ENCODE measurements around the gene ST3GAL2. TPM values are rescaled to one million over a fixed set of nuclear protein-coding genes. Genes with fewer than 3 reads are reported as not detected.

Gene ST3GAL2
- total RNA-seq, 1 donor from 2014 or later, result 14.0 TPM

DNA sequence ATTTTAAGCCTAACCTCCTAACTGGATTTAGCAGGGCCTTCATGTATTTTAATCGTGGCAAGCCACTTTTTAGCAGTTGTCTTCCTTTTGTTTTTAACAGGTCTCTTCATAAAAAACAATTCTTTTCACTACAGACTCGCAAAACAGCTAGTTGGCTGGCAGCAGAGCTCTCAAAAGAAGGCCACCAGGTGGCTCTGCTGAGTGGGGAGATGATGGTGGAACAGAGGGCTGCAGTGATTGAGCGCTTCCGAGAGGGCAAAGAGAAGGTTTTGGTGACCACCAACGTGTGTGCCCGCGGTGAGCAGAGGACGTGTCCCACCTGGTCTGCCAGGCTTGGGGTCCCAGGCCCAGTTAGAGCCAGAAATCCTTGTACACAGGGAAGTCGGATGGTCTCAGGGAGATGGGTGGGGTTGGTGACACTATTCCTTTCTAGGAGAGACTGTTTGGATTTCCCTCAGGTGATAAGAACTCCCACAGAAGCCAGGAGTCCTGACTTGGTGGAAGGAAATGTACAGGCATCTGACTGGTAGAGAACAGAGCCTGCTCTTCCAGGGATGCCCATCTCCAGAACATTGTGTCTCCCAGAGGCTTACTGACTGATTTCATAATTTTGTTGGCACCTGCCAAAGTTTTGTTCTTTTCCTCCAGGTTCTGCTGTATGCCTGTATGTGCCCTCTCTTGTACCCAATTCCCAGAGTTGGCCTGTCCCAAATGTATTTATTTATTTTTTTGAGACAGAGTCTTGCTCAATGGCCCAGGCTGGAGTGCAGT, 107.1 kb downstream of the ST3GAL2 start:
- peaks cover 0 to 54% of the 10 kb centered on the region in 2 donors for H3K36me3 ChIP-seq
- H3K4me1 ChIP-seq, result no peaks in the 10 kb centered on the region
- H3K4me3 ChIP-seq, result no peak overlapping the region
- H3K27me3 ChIP-seq, result no peaks in the 10 kb centered on the region
- no peak for DNase-seq (ENCODE audit: extremely low spot score in 2 of 2)
- intact Hi-C loops (cut with DNase I), result no loop called here
- TF ChIP-seq POLR2AphosphoS5 (IDR thresholded peaks at IDR 0.05; ENCODE audit: insufficient read depth in 1 of 2, low read depth in 1 of 2), result no peak
- TF ChIP-seq POLR2A (IDR thresholded peaks at IDR 0.05), result no peak
- TF ChIP-seq, protein P1, sequence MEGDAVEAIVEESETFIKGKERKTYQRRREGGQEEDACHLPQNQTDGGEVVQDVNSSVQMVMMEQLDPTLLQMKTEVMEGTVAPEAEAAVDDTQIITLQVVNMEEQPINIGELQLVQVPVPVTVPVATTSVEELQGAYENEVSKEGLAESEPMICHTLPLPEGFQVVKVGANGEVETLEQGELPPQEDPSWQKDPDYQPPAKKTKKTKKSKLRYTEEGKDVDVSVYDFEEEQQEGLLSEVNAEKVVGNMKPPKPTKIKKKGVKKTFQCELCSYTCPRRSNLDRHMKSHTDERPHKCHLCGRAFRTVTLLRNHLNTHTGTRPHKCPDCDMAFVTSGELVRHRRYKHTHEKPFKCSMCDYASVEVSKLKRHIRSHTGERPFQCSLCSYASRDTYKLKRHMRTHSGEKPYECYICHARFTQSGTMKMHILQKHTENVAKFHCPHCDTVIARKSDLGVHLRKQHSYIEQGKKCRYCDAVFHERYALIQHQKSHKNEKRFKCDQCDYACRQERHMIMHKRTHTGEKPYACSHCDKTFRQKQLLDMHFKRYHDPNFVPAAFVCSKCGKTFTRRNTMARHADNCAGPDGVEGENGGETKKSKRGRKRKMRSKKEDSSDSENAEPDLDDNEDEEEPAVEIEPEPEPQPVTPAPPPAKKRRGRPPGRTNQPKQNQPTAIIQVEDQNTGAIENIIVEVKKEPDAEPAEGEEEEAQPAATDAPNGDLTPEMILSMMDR (IDR thresholded peaks at IDR 0.05), result no peak
- no peak overlapping the region for H3K27ac ChIP-seq
- H3K9me3 ChIP-seq, result no peaks in the 10 kb centered on the region

DNA sequence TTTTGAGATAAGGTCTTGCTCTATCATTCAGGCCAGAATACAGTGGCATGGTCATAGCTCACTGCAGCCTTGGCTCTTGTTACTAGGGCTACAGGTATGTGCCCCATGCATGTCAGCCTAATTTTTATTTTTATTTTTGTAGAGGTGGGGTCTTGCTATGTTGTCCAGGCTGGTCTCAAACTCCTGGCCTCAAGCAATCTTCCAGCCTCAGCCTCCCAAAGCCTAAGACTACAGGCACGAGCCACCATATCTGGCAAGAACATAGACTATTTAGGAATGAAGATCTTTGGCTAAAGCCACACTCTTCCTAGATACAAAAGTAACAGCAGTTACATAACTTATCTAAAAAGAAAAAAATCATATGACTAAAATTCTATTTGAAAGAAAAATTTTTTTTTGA, 107.8 kb downstream of the ST3GAL2 start:
- Histone ChIP-seq H3K9me3 (no peaks in the 10 kb centered on the region), H3K27ac (no peak overlapping the region), H3K4me3 (no peak overlapping the region), H3K4me1 (no peaks in the 10 kb centered on the region), H3K27me3 (no peaks in the 10 kb centered on the region), H3K36me3 (peaks cover 0 to 60% of the 10 kb centered on the region in 2 donors)
- TF ChIP-seq POLR2AphosphoS5 (IDR thresholded peaks at IDR 0.05; ENCODE audit: insufficient read depth in 1 of 2, low read depth in 1 of 2) (no peak), POLR2A (IDR thresholded peaks at IDR 0.05) (no peak)
- TF ChIP-seq, protein P1 (IDR thresholded peaks at IDR 0.05), result no peak
- intact Hi-C loops (cut with DNase I), result no loop called here
- no peak for DNase-seq (ENCODE audit: extremely low spot score in 2 of 2)

Small RNA genes within 50 kb of the gene (small RNA-seq; reads per million reads assigned to genes)
- not detected for gene RNU6-23P
- gene RPS27P26, result not detected

Other genes with a start within 250 kb of the ST3GAL2 start
- gene EXOSC6, start 187.2 kb downstream of the ST3GAL2 start, total RNA-seq, result 19.2 TPM
- 54.3 TPM for gene AARS1, start 149.6 kb downstream of the ST3GAL2 start, total RNA-seq
- 47.6 TPM for gene DDX19B, start 139.9 kb downstream of the ST3GAL2 start, total RNA-seq
- 30.0 TPM for gene DDX19A, start 92.2 kb downstream of the ST3GAL2 start, total RNA-seq
- gene FCSK, start 15.5 kb upstream of the ST3GAL2 start, total RNA-seq, result 20.6 TPM
- gene COG4, start 84.5 kb upstream of the ST3GAL2 start, total RNA-seq, result 39.3 TPM
- 91.3 TPM for gene SF3B3, start 84.7 kb upstream of the ST3GAL2 start, total RNA-seq
- gene IL34, start 207.5 kb upstream of the ST3GAL2 start, total RNA-seq, result 6.1 TPM
- 102 TPM for gene MTSS2, start 247.0 kb upstream of the ST3GAL2 start, total RNA-seq